ENCODE data around the gene MYO9B. TPM values are rescaled to one million over a fixed set of nuclear protein-coding genes. Genes with fewer than 3 reads are reported as not detected.
"Not testable (repeated sequence)": the region's sequence is repeated elsewhere in the genome, so short reads cannot be mapped to it uniquely, and the experiment has no call there.

MYO9B gene
- total and polyA plus RNA-seq, 4 donors: 44.3 to 121 (median 97.2) TPM

DNA sequence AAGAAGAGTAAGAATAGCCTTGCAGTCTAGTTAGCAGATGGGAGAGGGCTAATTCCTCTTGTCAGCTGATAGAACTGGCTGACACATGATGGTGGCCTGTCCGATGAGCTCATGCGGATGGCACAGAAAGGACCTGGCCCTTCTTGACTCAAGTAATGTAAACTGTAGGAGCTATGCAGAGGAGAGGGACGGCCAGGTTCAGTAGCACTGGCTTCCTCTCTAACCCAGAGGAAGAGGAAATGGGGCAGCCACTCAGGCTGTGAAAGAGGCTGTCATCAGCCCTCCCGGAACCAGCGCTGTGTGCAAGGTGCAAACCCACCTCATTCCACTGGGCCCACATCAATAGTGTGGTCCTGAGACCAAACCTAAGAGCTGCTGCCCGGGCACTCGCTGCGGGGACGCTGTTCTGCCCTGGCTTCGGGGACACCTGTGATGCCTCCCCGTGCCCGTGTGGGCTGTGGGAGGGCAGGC, 108.8 kb downstream of the MYO9B start:
- TF ChIP-seq, protein P1, sequence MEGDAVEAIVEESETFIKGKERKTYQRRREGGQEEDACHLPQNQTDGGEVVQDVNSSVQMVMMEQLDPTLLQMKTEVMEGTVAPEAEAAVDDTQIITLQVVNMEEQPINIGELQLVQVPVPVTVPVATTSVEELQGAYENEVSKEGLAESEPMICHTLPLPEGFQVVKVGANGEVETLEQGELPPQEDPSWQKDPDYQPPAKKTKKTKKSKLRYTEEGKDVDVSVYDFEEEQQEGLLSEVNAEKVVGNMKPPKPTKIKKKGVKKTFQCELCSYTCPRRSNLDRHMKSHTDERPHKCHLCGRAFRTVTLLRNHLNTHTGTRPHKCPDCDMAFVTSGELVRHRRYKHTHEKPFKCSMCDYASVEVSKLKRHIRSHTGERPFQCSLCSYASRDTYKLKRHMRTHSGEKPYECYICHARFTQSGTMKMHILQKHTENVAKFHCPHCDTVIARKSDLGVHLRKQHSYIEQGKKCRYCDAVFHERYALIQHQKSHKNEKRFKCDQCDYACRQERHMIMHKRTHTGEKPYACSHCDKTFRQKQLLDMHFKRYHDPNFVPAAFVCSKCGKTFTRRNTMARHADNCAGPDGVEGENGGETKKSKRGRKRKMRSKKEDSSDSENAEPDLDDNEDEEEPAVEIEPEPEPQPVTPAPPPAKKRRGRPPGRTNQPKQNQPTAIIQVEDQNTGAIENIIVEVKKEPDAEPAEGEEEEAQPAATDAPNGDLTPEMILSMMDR (IDR thresholded peaks at IDR 0.05; ENCODE audit: control extremely low read depth, extremely low read depth): no peak
- Histone ChIP-seq H3K9ac (ENCODE audit: insufficient read depth in 1 of 2, low read length in 2 of 2) (no peak overlapping the region), H3K9me3 (ENCODE audit: control insufficient read depth in 4 of 4, insufficient read depth in 3 of 4, low read length in 3 of 4) (no peaks in the 10 kb centered on the region), H3K27me3 (ENCODE audit: control insufficient read depth in 3 of 3, insufficient read depth in 3 of 3, low read length in 2 of 3) (no peaks in the 10 kb centered on the region), H3K27ac (ENCODE audit: low read depth in 1 of 2, low read length in 1 of 2) (no peak overlapping the region), H3K4me1 (ENCODE audit: control insufficient read depth in 5 of 5, insufficient read depth in 5 of 5, low read length in 5 of 5) (no peaks in the 10 kb centered on the region), H3K4me3 (no peak overlapping the region), H3K36me3 (ENCODE audit: control insufficient read depth in 4 of 4, insufficient read depth in 4 of 4, low read length in 4 of 4) (peaks cover 3 to 56% (median 29%) of the 10 kb centered on the region in 4 donors)
- DNase-seq (no peak), ATAC-seq (ENCODE audit: insufficient read depth, low FRiP score) (no peak)
- 72 to 77% methylated on average over 12 of the region's 12 CpGs for WGBS, 2 donors

DNA sequence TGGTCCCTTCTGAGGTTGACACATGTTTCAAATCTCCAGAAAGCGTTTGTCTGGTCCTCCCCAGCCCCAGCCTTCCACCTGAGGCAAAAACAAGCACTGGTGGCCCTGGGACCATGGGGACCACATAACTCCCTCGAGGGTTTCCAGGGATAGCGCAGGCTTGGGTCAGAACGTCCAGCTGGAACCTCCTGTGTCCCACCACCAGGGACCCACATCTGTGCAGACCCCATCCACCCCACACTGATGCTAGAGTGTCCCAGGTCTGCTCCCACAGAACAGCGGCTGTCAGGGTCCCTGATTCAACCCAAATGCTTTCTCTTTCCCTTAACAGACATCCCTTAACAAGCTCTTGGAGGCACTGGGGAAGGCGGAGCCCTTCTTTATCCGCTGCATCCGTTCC, 110.0 kb downstream of the MYO9B start:
- WGBS, 2 donors: 93 to 95% methylated on average over 8 of the region's 8 CpGs
- peaks cover 3 to 64% (median 30%) of the 10 kb centered on the region in 4 donors for H3K36me3 ChIP-seq (ENCODE audit: control insufficient read depth in 4 of 4, insufficient read depth in 4 of 4, low read length in 4 of 4)
- DNase-seq (no peak), ATAC-seq (ENCODE audit: insufficient read depth, low FRiP score) (no peak)
- H3K27me3 ChIP-seq (ENCODE audit: control insufficient read depth in 3 of 3, insufficient read depth in 3 of 3, low read length in 2 of 3): no peaks in the 10 kb centered on the region
- TF ChIP-seq, protein P1 (IDR thresholded peaks at IDR 0.05; ENCODE audit: control extremely low read depth, extremely low read depth): no peak
- no peak overlapping the region for H3K27ac ChIP-seq (ENCODE audit: low read depth in 1 of 2, low read length in 1 of 2)
- no peak overlapping the region for H3K9ac ChIP-seq (ENCODE audit: insufficient read depth in 1 of 2, low read length in 2 of 2)
- H3K4me3 ChIP-seq: no peak overlapping the region
- H3K4me1 ChIP-seq (ENCODE audit: control insufficient read depth in 5 of 5, insufficient read depth in 5 of 5, low read length in 5 of 5): no peaks in the 10 kb centered on the region
- H3K9me3 ChIP-seq (ENCODE audit: control insufficient read depth in 4 of 4, insufficient read depth in 3 of 4, low read length in 3 of 4): no peaks in the 10 kb centered on the region

DNA sequence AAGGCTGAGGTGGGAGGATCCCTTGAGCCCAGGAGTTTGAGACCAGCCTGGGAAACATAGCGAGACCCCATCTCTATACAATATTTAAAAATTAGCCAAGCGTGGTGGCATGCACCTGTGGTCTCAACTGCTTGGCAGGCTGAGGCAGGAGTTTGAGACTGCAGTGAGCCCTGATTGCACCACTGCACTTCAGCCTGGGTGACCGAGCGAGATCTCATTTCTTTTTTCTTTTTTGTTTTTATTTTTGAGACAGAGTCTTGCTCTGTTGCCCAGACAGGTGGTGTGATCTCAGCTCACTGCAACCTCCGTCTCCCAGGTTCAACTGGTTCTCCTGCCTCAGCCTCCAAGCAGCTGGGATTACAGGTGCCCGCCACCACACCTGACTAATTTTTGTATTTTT, 116.2 kb downstream of the MYO9B start:
- not testable (repeated sequence) for H3K27ac ChIP-seq (ENCODE audit: low read depth in 1 of 2, low read length in 1 of 2); H3K9ac ChIP-seq (ENCODE audit: insufficient read depth in 1 of 2, low read length in 2 of 2); H3K27me3 ChIP-seq (ENCODE audit: control insufficient read depth in 3 of 3, insufficient read depth in 3 of 3, low read length in 2 of 3); H3K4me1 ChIP-seq (ENCODE audit: control insufficient read depth in 5 of 5, insufficient read depth in 5 of 5, low read length in 5 of 5); H3K4me3 ChIP-seq; DNase-seq; H3K9me3 ChIP-seq (ENCODE audit: control insufficient read depth in 4 of 4, insufficient read depth in 3 of 4, low read length in 3 of 4); ATAC-seq (ENCODE audit: insufficient read depth, low FRiP score)
- WGBS, 2 donors: 85 to 97% methylated on average over 6 of the region's 6 CpGs
- H3K36me3 ChIP-seq (ENCODE audit: control insufficient read depth in 4 of 4, insufficient read depth in 4 of 4, low read length in 4 of 4): peaks cover 14 to 76% (median 25%) of the 10 kb centered on the region in 4 donors

DNA sequence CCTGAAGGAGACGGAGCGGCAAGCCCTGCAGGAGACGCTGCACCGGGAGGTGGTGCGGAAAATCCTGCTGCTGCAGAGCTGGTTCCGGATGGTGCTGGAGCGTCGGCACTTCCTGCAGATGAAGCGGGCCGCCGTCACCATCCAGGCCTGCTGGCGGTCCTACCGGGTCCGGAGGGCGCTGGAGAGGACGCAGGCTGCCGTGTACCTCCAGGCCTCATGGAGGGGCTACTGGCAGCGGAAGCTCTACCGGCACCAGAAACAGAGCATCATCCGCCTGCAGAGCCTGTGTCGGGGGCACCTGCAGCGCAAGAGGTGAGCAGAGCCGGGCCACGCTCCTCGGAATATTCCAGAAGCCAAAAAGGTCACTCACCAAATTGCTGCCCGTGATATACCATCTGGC, 117.2 kb downstream of the MYO9B start:
- Histone ChIP-seq H3K4me1 (ENCODE audit: control insufficient read depth in 5 of 5, insufficient read depth in 5 of 5, low read length in 5 of 5) (no peaks in the 10 kb centered on the region), H3K9ac (ENCODE audit: insufficient read depth in 1 of 2, low read length in 2 of 2) (no peak overlapping the region), H3K27ac (ENCODE audit: low read depth in 1 of 2, low read length in 1 of 2) (no peak overlapping the region), H3K36me3 (ENCODE audit: control insufficient read depth in 4 of 4, insufficient read depth in 4 of 4, low read length in 4 of 4) (peaks cover 14 to 72% (median 25%) of the 10 kb centered on the region in 4 donors), H3K27me3 (ENCODE audit: control insufficient read depth in 3 of 3, insufficient read depth in 3 of 3, low read length in 2 of 3) (no peaks in the 10 kb centered on the region), H3K4me3 (no peak overlapping the region), H3K9me3 (ENCODE audit: control insufficient read depth in 4 of 4, insufficient read depth in 3 of 4, low read length in 3 of 4) (no peaks in the 10 kb centered on the region)
- no peak for DNase-seq
- TF ChIP-seq, protein P1 (IDR thresholded peaks at IDR 0.05; ENCODE audit: control extremely low read depth, extremely low read depth): no peak
- WGBS, 2 donors: 98 to 100% methylated on average over 26 of the region's 26 CpGs
- no peak for ATAC-seq (ENCODE audit: insufficient read depth, low FRiP score)
